ENCODE data around the gene FAM210A.

DNA sequence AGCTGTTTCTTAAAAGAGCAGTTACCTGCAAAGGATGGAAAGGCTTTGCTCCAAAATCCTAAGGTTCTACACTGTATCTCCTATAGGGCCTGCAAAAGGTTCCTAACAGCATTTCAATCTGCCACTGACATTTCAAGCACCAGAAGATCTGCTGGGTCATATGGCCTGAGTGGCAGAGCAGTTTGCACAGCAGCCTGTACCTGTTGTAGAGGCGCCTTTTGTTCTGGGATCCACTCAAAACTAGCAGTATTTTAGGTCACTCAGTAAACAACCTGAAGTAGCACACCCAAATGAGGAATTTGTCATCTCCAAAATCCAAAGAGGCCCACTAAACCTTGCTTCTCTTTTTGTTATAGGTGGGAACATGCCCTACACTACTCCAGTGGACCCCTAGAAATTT, 6.2 kb downstream of the FAM210A start:
- TF ChIP-seq, protein P1, sequence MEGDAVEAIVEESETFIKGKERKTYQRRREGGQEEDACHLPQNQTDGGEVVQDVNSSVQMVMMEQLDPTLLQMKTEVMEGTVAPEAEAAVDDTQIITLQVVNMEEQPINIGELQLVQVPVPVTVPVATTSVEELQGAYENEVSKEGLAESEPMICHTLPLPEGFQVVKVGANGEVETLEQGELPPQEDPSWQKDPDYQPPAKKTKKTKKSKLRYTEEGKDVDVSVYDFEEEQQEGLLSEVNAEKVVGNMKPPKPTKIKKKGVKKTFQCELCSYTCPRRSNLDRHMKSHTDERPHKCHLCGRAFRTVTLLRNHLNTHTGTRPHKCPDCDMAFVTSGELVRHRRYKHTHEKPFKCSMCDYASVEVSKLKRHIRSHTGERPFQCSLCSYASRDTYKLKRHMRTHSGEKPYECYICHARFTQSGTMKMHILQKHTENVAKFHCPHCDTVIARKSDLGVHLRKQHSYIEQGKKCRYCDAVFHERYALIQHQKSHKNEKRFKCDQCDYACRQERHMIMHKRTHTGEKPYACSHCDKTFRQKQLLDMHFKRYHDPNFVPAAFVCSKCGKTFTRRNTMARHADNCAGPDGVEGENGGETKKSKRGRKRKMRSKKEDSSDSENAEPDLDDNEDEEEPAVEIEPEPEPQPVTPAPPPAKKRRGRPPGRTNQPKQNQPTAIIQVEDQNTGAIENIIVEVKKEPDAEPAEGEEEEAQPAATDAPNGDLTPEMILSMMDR (IDR thresholded peaks at IDR 0.05) = no peak
- no peak for TF ChIP-seq POLR2AphosphoS5 (IDR thresholded peaks at IDR 0.05)
